GM21825 (cell line): ENCODE measurements around the gene TPCN2.
"Not testable (repeated sequence)": the region's sequence is repeated elsewhere in the genome, so short reads cannot be mapped to it uniquely, and the experiment has no call there.

Experiments
- ATAC-seq: cut with Tn5 transposase; IDR thresholded peaks from one replicate; pipeline ENCODE4 v1.9.1; 2021; ENCODE audit warnings: mild to moderate bottlenecking, moderate library complexity; ENCODE audit not compliant: unreplicated experiment

The TPCN2 gene

GRCh38 chr11:69141742-69142141, 93.0 kb downstream of the TPCN2 start:
- no peak for ATAC-seq

GRCh38 chr11:69142895-69143294, 94.2 kb downstream of the TPCN2 start:
- no peak for ATAC-seq

DNA sequence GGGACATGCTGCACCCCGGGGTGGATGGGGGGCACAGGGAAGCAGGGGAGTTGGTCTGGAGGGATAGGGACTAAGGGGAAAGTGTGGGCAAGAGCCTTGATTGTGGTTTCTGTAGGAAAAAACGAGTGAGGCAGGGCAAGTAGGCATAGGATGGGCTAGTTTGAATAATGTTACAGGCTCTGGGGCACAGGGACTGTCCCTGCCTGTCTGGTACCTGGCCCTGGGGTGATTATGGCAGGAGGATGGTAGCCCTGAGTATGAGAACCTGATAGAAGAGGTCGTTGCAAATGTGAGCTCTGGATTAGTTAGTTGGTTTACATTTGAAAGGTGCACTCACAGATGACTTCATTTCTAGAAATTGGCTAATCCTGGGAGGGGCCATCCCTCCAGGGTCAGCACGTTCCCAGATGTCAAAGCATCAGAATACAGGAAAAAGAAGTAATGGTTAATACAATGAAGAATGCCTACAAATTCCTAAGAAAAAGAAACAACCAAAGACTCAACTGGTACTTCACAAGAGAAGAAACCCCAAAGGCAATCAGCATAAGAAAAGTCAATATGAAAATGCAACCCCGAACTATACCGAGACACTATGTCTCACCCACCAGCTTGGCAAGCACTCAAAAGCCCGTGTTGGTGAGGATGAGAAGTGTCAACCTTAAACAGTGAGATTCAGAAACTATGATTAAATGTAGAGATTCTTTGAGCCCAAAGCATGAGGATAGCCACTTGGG, 95.8 kb downstream of the TPCN2 start:
- ATAC-seq, result no peak

GRCh38 chr11:69145050-69145380, 96.3 kb downstream of the TPCN2 start:
- ATAC-seq, result no peak

DNA sequence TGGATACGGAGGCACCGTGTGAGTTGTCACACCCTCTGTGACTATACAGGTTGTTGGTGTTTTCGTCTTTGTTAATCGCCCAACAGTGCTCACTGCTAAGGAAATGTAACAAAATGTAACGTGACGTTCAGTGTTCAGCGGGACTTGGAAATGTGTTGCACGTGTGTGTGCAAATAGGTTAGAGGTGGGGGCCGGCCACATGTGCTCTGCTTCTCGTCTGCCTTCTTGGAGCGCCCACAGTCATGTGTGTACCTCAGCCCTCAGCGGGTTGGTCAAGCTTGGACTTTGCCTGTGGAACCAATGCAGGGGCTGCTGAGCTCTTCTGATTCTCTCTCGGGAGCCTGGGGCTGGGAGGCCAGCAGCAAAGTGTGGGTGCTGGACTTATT, 99.6 kb downstream of the TPCN2 start:
- ATAC-seq, result no peak

DNA sequence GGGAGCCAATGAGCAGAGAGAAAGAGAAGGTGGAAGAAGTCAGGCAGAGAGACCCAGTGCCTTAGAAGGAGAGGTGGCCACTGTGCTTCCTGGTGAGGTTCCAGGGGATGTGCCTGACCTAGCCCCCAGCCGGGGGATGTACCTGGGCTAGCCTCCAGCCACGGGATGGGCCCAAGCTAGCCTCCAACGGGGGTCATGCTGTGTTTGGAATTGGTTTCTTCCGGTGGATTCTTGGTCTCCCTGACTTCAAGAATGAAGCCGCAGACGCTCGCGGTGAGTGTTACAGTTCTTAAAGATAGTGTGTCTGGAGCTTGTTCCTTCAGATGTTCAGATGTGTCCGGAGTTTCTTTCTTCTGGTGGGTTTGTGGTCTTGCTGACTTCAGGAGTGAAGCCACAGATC, 100.1 kb downstream of the TPCN2 start:
- no peak for ATAC-seq

DNA sequence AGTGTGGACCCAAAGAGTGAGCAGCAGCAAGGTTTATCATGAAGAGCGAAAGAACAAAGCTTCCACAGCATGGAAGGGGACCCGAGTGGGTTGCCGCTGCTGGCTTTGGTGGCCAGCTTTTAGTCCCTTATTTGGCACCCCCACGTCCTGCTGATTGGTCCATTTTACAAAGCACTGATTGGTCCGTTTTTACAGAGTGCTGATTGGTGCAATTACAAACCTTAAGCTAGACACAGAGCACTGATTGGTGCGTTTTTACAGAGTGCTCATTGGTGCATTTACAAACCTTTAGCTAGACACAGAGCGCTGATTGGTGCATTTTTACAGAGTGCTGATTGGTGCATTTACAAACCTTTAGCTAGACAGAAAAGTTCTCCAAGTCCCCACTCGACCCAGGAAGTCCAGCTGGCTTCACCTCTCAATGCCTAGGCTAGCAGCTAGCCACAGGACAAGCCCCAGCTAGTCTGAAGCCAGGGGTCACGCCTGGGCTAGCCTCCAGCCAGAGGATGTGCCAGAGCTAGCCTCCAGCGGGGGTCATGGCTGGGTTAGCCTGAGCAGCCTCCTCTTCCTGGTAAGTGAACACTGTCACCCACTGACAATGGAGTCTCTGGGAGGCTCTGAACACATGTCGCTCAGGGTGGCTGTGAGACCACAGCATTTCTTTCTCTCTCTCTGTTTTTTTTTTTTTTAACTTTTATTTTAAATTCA, 100.8 kb downstream of the TPCN2 start:
- not testable (repeated sequence) for ATAC-seq

DNA sequence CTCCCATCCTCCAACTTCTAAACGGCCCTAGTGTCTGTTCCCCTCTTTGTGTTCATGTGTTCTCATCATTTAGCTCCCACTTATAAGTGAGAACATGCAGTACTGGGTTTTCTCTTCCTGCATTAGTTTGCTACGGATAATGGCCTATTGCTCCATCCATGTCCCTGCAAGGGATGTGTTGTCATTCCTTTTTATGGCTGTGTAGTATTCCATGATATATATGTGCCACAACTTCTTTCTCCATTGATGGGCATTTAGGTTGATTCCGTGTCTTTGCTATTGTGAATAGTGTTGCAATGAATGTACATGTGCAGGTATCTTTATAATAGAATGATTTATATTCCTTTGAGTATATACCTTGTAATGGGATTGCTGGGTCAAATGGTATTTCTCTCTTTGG, 101.4 kb downstream of the TPCN2 start:
- no peak for ATAC-seq

- no peak for ATAC-seq
Observed at GRCh38 chr11:69151836-69152235, 103.1 kb downstream of the TPCN2 start.

GRCh38 chr11:69152733-69153421, 104.1 kb downstream of the TPCN2 start:
- ATAC-seq, result no peak

DNA sequence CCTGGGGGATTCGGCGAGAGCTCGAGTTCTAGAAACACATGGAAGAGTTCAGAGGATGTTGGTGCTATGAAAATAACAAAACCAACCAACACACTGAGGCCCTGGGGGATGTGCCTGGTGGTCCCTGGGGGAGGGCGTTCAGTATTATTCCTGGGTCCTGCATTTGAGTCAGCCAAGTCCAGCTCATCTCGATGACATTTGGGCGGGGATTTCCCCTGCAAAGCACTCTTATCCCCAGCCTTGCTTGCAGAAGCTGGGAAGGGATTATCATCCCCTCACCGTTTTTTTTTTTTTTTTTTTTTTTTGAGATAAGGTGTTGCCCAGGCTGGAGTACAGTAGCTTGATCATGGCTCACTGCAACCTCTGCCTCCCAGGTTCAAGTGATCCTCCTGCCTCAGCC, 104.9 kb downstream of the TPCN2 start:
- ATAC-seq, result no peak

DNA sequence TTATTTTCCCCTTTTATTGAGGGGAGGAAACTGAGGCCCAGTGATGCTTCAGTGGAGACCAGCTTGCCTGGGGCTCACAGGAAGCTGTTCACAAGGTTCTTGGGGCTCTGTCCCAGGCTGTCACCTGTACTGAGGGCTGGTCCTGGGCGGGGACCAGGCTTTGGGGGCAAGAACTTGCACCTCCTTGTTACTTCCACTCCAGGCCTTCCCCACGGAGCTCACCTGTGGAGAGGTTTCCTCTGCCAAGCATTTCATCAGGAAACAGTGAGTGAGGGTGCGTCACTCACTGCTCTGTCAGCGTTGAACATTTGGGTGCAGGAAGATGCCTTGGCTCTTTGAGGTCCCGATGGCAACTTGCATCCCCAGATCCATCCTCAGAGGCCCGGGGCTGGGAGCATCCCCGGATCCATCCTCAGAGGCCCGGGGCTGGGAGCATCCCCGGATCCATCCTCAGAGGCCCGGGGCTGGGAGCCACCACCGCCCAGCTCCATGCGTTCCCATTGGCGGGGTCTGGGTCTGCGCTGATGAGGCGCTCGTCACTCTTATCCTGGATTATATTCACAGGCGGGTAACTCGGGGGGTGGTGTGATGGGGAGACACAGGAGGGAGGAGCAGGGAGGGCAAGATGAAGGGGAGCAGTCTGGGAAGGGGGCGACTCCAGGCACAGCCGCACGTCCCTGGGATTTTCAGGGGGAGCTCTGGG, 105.6 kb downstream of the TPCN2 start:
- ATAC-seq, result no peak

GRCh38 chr11:69154938-69155301, 106.2 kb downstream of the TPCN2 start:
- no peak for ATAC-seq

DNA sequence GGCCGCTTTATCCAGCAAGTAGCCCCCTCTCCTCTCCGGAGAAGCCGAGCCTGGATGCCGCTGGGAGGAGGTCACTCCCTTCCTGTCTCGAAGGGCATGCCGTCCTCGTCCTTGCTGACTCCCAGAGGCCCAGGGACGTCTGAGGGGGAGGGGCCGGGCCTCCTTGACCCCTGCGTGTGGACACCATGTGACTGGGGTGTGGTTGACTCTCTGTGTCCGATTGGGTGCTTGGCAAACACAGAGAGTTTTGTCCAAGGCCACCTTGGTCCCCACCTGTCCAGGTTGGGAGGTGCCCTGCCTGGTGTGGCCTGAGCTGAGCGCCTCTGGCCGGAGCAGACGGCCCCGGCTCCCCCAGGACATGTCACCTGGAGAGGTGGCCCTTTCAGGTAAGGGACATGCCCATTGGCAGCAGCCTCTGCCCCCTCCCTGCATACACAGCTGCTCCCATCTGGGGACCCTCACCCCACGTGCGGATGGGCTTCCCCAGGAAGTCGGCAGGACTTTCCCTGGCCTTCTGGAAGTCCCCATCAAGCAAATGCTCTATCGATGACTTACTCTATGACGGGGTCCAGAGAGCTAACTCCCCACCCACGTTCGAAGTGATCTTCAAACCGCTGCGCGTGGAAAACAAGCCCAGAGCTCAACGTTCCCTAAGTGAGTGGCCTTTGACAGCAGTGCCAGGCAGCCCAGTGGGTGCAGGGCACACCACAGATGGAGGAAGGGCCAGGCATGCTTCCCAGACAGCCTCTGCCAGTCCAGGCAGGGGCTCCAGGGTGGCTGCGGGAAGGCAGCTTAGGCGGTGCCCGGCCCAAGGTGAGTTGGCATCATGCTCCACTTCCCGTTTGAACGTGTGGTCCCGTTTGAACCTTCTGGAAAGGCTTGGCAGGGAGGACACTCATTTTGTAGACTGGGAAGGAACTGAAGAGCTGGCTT, 106.8 kb downstream of the TPCN2 start, which contains the start of gene SMIM38:
TSS of gene SMIM38 (plus strand) at position 634 of the 933 bp plus-strand sequence. CDS start 1,912 bp downstream, outside the sequence.
- no peak for ATAC-seq

GRCh38 chr11:69156235-69156639, 107.5 kb downstream of the TPCN2 start:
- ATAC-seq, result no peak

DNA sequence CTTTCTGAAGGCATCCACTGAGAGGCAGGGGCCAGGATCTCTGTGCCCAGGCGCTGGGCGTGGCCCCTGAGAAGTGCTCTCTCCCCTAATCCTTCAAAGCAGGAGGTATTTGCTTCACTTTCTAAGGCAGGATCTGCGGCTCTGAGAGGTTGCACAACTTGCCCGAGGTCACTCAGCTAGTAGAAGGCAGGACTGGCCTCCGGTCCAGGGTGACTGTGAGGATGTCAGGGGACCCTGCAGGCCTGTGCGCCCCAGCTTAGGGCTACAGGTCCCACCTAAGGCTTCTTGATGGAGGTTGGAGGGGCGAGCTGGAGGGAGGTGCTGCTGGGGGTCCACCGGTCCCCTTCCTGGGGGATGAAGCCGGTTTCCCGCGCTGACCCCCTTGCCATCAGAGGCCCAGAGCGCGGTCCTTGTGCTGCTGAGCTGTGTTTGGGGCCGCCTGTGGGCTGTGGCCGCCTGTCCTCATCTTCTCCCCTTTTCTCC, 108.0 kb downstream of the TPCN2 start:
- ATAC-seq, result no peak

- ATAC-seq, result no peak
Observed at GRCh38 chr11:69157156-69157821, 108.6 kb downstream of the TPCN2 start.

DNA sequence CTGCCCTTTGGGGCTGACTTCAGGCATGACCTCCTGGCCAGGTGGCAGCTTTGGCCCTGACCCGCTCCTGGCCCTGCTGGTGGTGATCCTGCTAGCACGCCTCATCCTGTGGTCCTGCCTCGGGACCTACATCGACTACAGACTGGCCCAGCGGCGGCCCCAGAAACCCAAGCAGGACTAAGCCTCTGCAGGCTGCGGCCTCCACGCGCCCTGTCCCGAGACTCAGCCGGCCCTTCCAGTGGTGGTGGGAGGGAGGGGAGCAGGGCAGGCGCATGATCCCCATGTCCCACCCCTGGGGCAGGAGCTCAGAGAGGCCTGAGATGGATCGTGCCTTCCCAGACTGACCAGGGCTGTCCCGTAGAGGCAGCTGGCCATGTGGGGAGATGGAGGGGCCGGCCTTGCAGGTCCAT, 109.1 kb downstream of the TPCN2 start:
- no peak for ATAC-seq

- ATAC-seq, result no peak
Observed at GRCh38 chr11:69158301-69159149, 109.8 kb downstream of the TPCN2 start.
